Tibial artery (tissue), 4 donors: Measurements from ENCODE around the gene PRR5L.

Experiments
- DNase-seq, 2 donors: peaks; one replicate each; pipeline ENCODE4 v3.0.0-alpha.2; 2019
- H3K27ac ChIP-seq, 2 donors: fragments of 200-600 bp; sonication (generic) in 1 of 2; 1 replicate in 1 of 2; 2 replicates in 1 of 2; pipeline ENCODE4 v1.5.1; 2018 to 2019; ENCODE audit warnings: mild to moderate bottlenecking in 1 of 2
- H3K27me3 ChIP-seq, 2 donors: fragments of 200-600 bp; sonication (generic) in 1 of 2; one replicate each; pipeline versions ENCODE4 v1.5.1 to v1.6.0; 2016 to 2019
- H3K36me3 ChIP-seq, 3 donors: fragments of 200-600 bp; sonication (generic) in 2 of 3; one replicate each; pipeline ENCODE4 v1.5.1; 2016 to 2019; ENCODE audit warnings: mild to moderate bottlenecking in 2 of 3
- H3K4me1 ChIP-seq, 4 donors: fragments of 200-600 bp; sonication (generic) in 2 of 4; 1 replicate in 3 of 4; 2 replicates in 1 of 4; pipeline ENCODE4 v1.5.1; 2016 to 2019
- H3K4me3 ChIP-seq, 2 donors: fragments of 200-600 bp; sonication (generic) in 1 of 2; 1 replicate in 1 of 2; 2 replicates in 1 of 2; pipeline ENCODE4 v1.5.1; 2018 to 2019; ENCODE audit warnings: mild to moderate bottlenecking in 2 of 2
- H3K9me3 ChIP-seq, 3 donors: fragments of 200-600 bp; sonication (generic) in 1 of 3; one replicate each; pipeline ENCODE4 v1.5.1; 2016 to 2019
- CTCF ChIP-seq, 2 experiments: fragments of 200-600 bp in 1 of 2; fragments of 450-650 bp in 1 of 2; IDR thresholded peaks; one replicate each; pipeline ENCODE4 v1.5.1; 2017 to 2019; ENCODE audit warnings: antibody characterized with exemption in 2 of 2, mild to moderate bottlenecking in 1 of 2, moderate library complexity in 1 of 2
- intact Hi-C: fragments of 100-400 bp; cut with DNase I; formaldehyde crosslinking; loops from one replicate; pipeline ENCODE4 v1.15.0; 2023; ENCODE audit warnings: low total_unique reads

The PRR5L gene

GRCh38 chr11:36399745-36400144 lies 103.7 kb downstream of the PRR5L start:
- no peaks in the 10 kb centered on the region for H3K4me1 ChIP-seq
- no peaks in the 10 kb centered on the region for H3K9me3 ChIP-seq
- intact Hi-C loops: no loop called here
- no peak overlapping the region for H3K27ac ChIP-seq
- no peak overlapping the region for H3K4me3 ChIP-seq
- no peak for DNase-seq
- H3K27me3 ChIP-seq: no peaks in the 10 kb centered on the region
- TF ChIP-seq CTCF (IDR thresholded peaks at IDR 0.05): no peak
- no peaks in the 10 kb centered on the region for H3K36me3 ChIP-seq

- Histone ChIP-seq H3K4me1 (no peaks in the 10 kb centered on the region), H3K36me3 (no peaks in the 10 kb centered on the region), H3K27me3 (no peaks in the 10 kb centered on the region), H3K27ac (no peak overlapping the region), H3K4me3 (no peak overlapping the region), H3K9me3 (no peaks in the 10 kb centered on the region)
- DNase-seq: no peak
- no peak for TF ChIP-seq CTCF (IDR thresholded peaks at IDR 0.05)
- intact Hi-C loops: no loop called here
Measured at GRCh38 chr11:36400766-36401455, 104.8 kb downstream of the PRR5L start.

GRCh38 chr11:36402568-36403170 lies 106.6 kb downstream of the PRR5L start:
- no peaks in the 10 kb centered on the region for H3K36me3 ChIP-seq
- H3K4me1 ChIP-seq: no peaks in the 10 kb centered on the region
- no peaks in the 10 kb centered on the region for H3K27me3 ChIP-seq
- no peak for TF ChIP-seq CTCF (IDR thresholded peaks at IDR 0.05)
- intact Hi-C loops: no loop called here
- no peak overlapping the region for H3K27ac ChIP-seq
- no peak for DNase-seq
- no peak overlapping the region for H3K4me3 ChIP-seq
- H3K9me3 ChIP-seq: no peaks in the 10 kb centered on the region

GRCh38 chr11:36403661-36404060 lies 107.6 kb downstream of the PRR5L start:
- H3K4me1 ChIP-seq: no peaks in the 10 kb centered on the region
- no peaks in the 10 kb centered on the region for H3K36me3 ChIP-seq
- TF ChIP-seq CTCF (IDR thresholded peaks at IDR 0.05): no peak
- H3K4me3 ChIP-seq: no peak overlapping the region
- DNase-seq: no peak
- H3K27ac ChIP-seq: no peak overlapping the region
- no peaks in the 10 kb centered on the region for H3K27me3 ChIP-seq
- H3K9me3 ChIP-seq: no peaks in the 10 kb centered on the region
- intact Hi-C loops: no loop called here

- H3K36me3 ChIP-seq: no peaks in the 10 kb centered on the region
- H3K27ac ChIP-seq: no peak overlapping the region
- DNase-seq: no peak
- H3K9me3 ChIP-seq: no peaks in the 10 kb centered on the region
- no peaks in the 10 kb centered on the region for H3K27me3 ChIP-seq
- no peak for TF ChIP-seq CTCF (IDR thresholded peaks at IDR 0.05)
- intact Hi-C loops: no loop called here
- H3K4me3 ChIP-seq: no peak overlapping the region
- no peaks in the 10 kb centered on the region for H3K4me1 ChIP-seq
Measured at GRCh38 chr11:36404831-36405230, 108.7 kb downstream of the PRR5L start.
